ENCODE data around the gene SESN1.
"Not testable (repeated sequence)": the region's sequence is repeated elsewhere in the genome, so short reads cannot be mapped to it uniquely, and the experiment has no call there.

Gene SESN1

GRCh38 chr6:109001291-109001894 is 93.3 kb downstream of the SESN1 start:
- DNase-seq (ENCODE audit: low spot score) = no peak

- DNase-seq (ENCODE audit: low spot score) = no peak
These were observed 94.4 kb downstream of the SESN1 start for GRCh38 chr6:109000289-109000688.

GRCh38 chr6:108999428-108999827 is 95.2 kb downstream of the SESN1 start:
- DNase-seq (ENCODE audit: low spot score) = no peak

- DNase-seq (ENCODE audit: low spot score) = no peak
These were observed 96.2 kb downstream of the SESN1 start for GRCh38 chr6:108998485-108998884.

GRCh38 chr6:108996208-108996607 is 98.4 kb downstream of the SESN1 start:
- no peak for DNase-seq (ENCODE audit: low spot score)

- DNase-seq (ENCODE audit: low spot score) = no peak
These were observed 99.3 kb downstream of the SESN1 start for GRCh38 chr6:108995296-108995695.

GRCh38 chr6:108993876-108994275 is 100.8 kb downstream of the SESN1 start:
- DNase-seq (ENCODE audit: low spot score) = no peak

- DNase-seq (ENCODE audit: low spot score) = no peak
These were observed 104.9 kb downstream of the SESN1 start for GRCh38 chr6:108989700-108990099.

- DNase-seq (ENCODE audit: low spot score) = no peak
These were observed 105.9 kb downstream of the SESN1 start for GRCh38 chr6:108988765-108989164.

- DNase-seq (ENCODE audit: low spot score) = no peak
These were observed 106.3 kb downstream of the SESN1 start for GRCh38 chr6:108988296-108988695.

- no peak for DNase-seq (ENCODE audit: low spot score)
These were observed 107.5 kb downstream of the SESN1 start for GRCh38 chr6:108987156-108987555.

GRCh38 chr6:108985301-108985700 is 109.3 kb downstream of the SESN1 start:
- DNase-seq (ENCODE audit: low spot score) = no peak

GRCh38 chr6:108983151-108983550 is 111.5 kb downstream of the SESN1 start:
- DNase-seq (ENCODE audit: low spot score) = no peak

GRCh38 chr6:108982154-108983113 is 112.2 kb downstream of the SESN1 start:
- DNase-seq (ENCODE audit: low spot score) = no peak

GRCh38 chr6:108978638-108979037 is 116.0 kb downstream of the SESN1 start:
- DNase-seq (ENCODE audit: low spot score) = not testable (repeated sequence)

- DNase-seq (ENCODE audit: low spot score) = no peak
These were observed 120.4 kb downstream of the SESN1 start for GRCh38 chr6:108974201-108974600.

GRCh38 chr6:108969776-108970175 is 124.9 kb downstream of the SESN1 start:
- no peak for DNase-seq (ENCODE audit: low spot score)

- DNase-seq (ENCODE audit: low spot score) = no peak
These were observed 126.0 kb downstream of the SESN1 start for GRCh38 chr6:108968325-108969316.

GRCh38 chr6:108966855-108967755 is 127.5 kb downstream of the SESN1 start:
- no peak for DNase-seq (ENCODE audit: low spot score)

- no peak for DNase-seq (ENCODE audit: low spot score)
These were observed 128.4 kb downstream of the SESN1 start for GRCh38 chr6:108966251-108966650.

GRCh38 chr6:108961985-108962384 is 132.7 kb downstream of the SESN1 start:
- DNase-seq (ENCODE audit: low spot score) = no peak
